Measurements from ENCODE around the gene RAMP1.

Gene RAMP1

GRCh38 chr2:237884681-237885080, 25.3 kb downstream of the RAMP1 start:
- TF ChIP-seq, protein P1, sequence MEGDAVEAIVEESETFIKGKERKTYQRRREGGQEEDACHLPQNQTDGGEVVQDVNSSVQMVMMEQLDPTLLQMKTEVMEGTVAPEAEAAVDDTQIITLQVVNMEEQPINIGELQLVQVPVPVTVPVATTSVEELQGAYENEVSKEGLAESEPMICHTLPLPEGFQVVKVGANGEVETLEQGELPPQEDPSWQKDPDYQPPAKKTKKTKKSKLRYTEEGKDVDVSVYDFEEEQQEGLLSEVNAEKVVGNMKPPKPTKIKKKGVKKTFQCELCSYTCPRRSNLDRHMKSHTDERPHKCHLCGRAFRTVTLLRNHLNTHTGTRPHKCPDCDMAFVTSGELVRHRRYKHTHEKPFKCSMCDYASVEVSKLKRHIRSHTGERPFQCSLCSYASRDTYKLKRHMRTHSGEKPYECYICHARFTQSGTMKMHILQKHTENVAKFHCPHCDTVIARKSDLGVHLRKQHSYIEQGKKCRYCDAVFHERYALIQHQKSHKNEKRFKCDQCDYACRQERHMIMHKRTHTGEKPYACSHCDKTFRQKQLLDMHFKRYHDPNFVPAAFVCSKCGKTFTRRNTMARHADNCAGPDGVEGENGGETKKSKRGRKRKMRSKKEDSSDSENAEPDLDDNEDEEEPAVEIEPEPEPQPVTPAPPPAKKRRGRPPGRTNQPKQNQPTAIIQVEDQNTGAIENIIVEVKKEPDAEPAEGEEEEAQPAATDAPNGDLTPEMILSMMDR (conservative IDR thresholded peaks at IDR 0.05), result no peak
- H3K27ac ChIP-seq, result no peak overlapping the region

DNA sequence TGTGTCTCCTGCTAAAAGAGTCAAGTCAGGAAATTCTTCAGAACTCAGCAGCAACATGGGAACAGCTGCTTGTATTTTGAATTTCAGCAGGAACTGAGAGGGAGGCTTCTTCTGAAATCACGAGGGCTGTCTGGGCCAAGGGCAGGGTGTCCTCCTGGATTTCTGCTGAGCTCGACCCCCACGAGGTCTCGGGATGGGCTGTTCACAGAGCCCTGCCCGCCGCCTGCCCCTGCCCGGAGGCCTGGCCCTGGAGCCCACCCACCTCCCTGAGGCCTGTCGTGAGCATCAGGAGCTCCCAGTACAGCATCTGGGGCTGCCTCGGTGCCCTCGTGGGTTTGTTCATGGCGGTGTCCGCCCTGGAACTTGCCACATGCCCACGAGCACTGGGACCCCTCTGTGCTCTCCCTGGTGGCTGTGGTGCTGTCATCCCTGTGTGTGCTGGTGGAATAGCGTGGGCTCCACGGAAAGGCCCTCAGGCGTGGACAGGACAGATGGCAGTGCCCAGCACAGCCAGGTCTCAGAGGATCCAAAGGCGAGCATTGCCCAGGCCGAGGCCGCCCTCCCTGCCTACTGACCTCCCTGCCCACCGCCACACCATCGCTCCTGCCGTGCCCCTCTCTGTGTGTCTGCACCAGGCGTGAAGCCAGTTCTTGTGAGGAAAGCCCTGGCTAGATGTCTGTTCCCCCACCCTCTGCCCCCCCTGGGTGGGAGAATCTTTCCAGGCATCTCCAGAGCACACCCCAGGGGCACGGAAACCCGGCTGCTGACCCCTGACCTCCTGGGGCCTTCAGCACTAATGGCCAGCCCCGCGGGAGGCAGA, 25.9 kb downstream of the RAMP1 start:
- no peak overlapping the region for H3K27ac ChIP-seq
- TF ChIP-seq, protein P1 (conservative IDR thresholded peaks at IDR 0.05), result no peak

- no peak overlapping the region for H3K27ac ChIP-seq
- TF ChIP-seq, protein P1 (conservative IDR thresholded peaks at IDR 0.05), result no peak
These were observed 26.7 kb downstream of the RAMP1 start for GRCh38 chr2:237885931-237886684.

GRCh38 chr2:237886685-237887481, 27.5 kb downstream of the RAMP1 start:
- TF ChIP-seq, protein P1 (conservative IDR thresholded peaks at IDR 0.05), result no peak
- no peak overlapping the region for H3K27ac ChIP-seq

- TF ChIP-seq, protein P1 (conservative IDR thresholded peaks at IDR 0.05), result no peak
- H3K27ac ChIP-seq, result no peak overlapping the region
These were observed 29.0 kb downstream of the RAMP1 start for GRCh38 chr2:237888389-237888788.

DNA sequence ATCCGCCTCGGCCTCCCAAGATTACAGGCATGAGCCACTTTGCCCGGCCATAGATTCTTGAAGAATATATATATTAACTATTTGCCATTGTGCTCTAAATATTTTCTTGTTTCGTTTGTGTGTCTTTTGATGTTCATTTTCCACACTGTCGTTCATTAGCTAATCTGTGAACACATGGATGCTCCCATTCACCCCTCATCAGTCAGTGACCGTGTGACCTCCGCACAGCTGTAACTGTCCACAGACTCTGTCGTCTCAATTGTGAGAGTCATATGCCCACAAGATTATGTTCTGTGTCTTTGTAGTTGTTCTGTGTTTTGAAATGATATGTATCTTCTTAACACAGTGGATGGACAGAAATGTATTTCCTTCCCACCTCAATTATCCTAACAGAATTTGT, 29.6 kb downstream of the RAMP1 start:
- TF ChIP-seq, protein P1 (conservative IDR thresholded peaks at IDR 0.05), result no peak
- no peak overlapping the region for H3K27ac ChIP-seq

DNA sequence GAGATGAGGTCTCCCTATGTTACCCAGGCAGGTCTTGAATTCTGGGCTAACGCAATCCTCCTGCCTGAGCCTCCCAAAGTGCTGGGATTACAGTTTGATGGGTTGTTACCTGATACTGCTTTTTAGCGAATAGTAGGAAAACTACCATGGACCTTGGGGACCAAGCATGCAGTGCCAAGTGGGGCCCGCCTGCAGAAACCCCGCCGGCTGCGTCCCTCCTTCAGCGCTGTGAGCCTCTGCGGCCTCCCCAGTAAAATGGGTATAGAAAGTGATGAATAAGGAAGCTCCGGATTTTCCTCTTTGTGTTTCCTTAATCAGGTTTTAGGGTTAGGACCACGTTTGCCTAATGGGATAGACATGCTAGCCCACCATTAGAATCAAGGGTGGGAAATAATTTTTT, 30.4 kb downstream of the RAMP1 start:
- TF ChIP-seq, protein P1 (conservative IDR thresholded peaks at IDR 0.05), result no peak

More for the DNA sequence above, 30.4 kb downstream of the RAMP1 start:
- no peak overlapping the region for H3K27ac ChIP-seq
